Cardiac fibroblast (primary cell): ENCODE data around the gene CFAP100.

Experiments used
- DNase-seq, 2 donors: peaks; one replicate each; pipeline versions ENCODE4 v3.0.0 to v3.0.0-alpha.2; 2010; ENCODE audit warnings: low read depth in 2 of 2
- H3K4me3 ChIP-seq, 2 donors: replicated peaks in 1 of 2; 1 replicate in 1 of 2; 2 replicates in 1 of 2; pipeline ENCODE4 v1.5.1; 2011; ENCODE audit warnings: low read depth in 2 of 2, low read length in 2 of 2, mild to moderate bottlenecking in 2 of 2, moderate library complexity in 1 of 2
- TF ChIP-seq, protein P1 (sequence below): IDR thresholded peaks from one replicate; pipeline ENCODE4 v1.5.1; 2011; ENCODE audit warnings: low read depth, mild to moderate bottlenecking, low read length, inconsistent platforms

Gene CFAP100

DNA sequence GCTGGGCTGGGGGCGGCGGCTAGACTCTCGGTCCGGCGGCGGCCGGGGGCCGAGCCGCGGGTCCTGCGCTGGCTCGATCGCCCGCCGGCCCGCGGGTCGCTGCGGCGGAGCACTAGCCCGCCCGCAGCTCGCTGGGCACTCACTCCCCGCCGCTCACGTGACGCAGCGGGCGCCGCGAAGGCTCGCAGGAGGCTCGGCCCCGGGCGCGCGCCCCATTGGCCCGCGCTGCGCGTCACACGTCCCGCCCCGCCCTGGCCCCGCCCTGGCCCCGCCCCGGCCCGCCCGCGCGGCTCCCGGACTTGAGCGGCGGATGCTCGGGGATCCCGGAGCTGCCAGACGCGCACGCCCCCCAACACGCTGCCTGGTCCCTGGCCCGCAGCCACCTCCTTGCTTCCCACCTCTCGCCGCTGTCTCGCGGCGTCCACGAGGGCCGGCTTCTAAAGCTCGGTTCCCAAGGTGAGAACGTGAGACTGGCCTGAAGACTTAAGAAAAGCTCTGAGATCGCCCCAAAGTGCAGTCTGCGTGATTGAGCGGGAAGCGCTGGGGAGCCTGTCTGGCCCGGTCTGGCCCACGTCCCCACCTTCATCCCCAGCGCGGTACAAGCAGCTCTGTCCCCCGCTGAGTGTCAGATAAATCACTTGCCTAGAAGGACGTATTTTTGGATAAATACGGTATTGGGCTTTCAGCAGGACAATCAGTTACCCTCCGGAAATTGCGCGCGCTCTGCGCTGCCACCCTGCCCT, 37.2 kb upstream of the CFAP100 start, which contains the start of gene KLF15:
Gene KLF15, minus strand, starts transcription at position 114 of the 743 bp plus-strand sequence. CDS start 4,486 bp downstream, outside the sequence.
- TF ChIP-seq, protein P1, sequence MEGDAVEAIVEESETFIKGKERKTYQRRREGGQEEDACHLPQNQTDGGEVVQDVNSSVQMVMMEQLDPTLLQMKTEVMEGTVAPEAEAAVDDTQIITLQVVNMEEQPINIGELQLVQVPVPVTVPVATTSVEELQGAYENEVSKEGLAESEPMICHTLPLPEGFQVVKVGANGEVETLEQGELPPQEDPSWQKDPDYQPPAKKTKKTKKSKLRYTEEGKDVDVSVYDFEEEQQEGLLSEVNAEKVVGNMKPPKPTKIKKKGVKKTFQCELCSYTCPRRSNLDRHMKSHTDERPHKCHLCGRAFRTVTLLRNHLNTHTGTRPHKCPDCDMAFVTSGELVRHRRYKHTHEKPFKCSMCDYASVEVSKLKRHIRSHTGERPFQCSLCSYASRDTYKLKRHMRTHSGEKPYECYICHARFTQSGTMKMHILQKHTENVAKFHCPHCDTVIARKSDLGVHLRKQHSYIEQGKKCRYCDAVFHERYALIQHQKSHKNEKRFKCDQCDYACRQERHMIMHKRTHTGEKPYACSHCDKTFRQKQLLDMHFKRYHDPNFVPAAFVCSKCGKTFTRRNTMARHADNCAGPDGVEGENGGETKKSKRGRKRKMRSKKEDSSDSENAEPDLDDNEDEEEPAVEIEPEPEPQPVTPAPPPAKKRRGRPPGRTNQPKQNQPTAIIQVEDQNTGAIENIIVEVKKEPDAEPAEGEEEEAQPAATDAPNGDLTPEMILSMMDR: no peak
- peak; percentile 73 to 90 for DNase-seq
- H3K4me3 ChIP-seq: peak within 1 kb of the TSS; percentile 59 to 68

DNA sequence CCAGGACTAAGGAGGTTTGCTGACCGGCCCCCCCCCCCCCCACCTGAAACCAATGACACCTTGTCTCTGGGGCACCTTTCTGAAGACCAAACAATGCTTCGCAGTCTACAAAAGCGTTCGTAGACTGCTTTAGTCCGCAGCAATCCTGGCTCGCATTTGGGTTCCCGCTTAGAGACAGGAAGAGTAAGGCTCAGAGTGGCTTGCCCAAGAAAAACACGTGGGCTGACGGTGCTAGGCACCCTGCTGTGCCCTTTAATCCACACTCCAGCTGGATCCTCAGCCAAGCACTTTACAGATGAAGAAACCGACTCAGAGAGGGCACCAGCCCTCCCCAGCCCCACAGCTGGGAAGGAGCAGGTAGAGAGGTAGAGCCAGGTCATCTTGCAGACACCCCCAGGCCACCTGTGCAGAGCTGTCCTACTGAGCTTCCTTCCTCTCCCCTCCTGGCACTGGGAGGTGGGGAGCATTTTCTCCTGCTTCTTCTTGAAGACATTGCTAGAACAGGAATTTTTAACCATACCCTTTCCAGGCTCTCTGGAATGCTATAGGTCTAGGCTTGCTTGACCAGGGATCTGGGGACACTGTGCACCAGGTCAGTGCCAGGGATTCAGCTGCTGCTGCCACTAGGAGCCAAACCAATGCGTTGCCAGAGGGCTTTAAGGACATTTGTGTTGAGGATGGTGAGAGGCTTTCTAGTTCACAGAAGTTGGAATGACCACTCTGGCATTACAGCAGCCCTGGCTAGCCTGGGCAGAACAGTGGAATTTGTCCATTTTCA, 36.5 kb upstream of the CFAP100 start:
- DNase-seq: peak in 1 of 2 donors; percentile 33

DNA sequence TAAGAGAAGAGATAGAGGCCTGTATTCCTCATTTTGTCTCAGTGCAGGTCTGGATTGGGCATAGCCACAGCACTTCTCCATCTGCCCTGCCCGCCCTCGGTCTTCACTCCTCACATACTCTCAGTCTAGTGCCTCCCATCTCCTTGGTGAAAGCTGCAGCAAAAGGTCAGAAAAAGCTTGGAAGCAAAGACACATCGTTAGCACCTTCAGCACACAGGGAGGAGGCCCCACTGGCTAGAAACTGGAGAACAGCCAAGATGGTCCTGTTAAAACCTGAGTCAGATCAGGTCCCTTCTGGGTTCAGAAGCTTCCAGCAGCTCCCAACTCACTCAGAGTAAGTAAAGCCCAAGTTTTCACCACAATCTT, 35.9 kb upstream of the CFAP100 start:
- no peak overlapping the region for H3K4me3 ChIP-seq
- TF ChIP-seq, protein P1: no peak
- DNase-seq: no peak

More for the DNA sequence above, 36.5 kb upstream of the CFAP100 start:
- TF ChIP-seq, protein P1: no peak
- peak overlapping the region; percentile 55 to 59 for H3K4me3 ChIP-seq

DNA sequence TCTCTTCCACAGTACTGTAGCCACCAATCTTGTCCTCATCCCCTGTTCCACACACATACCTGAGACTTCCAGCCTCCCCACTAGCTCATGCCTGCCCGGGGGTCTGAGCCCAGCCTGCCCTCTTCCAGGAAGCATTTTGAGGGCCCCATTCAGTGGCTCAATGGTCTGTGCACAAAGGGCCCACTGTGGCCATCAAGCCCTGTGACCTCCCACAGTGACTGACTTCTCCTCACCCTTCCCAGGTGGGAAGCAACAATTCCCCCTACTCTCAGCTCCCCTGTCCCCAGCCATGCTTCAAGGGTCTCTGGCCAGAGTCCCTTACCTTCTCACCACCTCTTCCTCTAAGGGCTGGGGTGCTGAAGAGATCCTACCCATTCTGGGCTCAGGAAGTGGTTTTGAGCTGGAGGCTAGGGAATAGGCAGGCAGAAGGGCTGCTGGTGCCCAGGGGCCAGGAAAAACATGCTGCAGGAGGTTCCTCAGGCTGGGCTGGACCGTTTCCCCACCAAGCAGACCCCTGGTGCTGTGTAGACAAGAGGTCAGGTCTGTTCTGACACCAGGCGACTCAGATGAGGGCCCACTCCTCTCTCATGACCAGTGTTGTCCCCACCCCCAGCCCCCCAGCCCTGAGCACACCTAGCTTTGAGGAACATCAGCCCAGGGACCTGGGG, 34.5 kb upstream of the CFAP100 start:
- TF ChIP-seq, protein P1: no peak
- no peak for DNase-seq

DNA sequence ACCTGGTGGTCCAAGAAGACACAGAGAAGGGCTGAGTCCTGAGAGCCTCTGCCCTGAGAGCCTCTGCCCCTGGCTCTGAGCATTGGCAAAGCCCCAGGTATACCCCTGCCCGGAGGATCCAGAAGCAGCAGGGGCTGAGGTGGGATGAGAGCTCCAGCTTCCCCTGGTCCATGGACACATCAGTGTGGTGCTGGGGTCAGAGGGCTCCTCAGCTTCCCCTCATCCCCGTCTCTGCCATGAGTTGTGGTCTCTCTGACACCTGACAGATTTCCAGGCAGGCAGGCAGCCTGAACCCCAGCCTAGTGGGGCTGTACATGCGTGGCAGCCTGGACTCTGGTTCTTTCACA, 34.0 kb upstream of the CFAP100 start:
- no peak for DNase-seq
- no peak overlapping the region for H3K4me3 ChIP-seq
- TF ChIP-seq, protein P1: no peak

More for the DNA sequence above, 34.5 kb upstream of the CFAP100 start:
- no peak overlapping the region for H3K4me3 ChIP-seq

DNA sequence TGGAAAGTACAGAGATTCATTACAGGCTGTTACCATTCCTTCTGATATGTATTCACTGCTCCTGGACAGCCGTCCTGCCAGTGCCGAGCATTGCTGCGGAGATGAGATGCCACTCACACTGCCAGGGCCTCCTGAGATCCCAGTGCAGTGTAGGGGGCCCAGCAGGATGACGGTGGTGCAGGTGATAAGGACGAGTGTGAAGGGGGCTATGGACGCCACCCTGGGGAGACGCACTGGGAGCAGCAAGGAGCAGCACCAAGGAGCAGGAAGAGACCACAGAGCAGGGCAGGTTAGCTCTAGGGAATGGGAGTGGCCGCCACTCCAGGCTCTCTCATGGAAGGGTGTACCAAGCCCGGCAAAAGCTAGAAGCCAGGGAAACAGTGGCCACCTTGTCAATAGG, 33.5 kb upstream of the CFAP100 start:
- TF ChIP-seq, protein P1: no peak
- DNase-seq: no peak

More for the DNA sequence above, 33.5 kb upstream of the CFAP100 start:
- H3K4me3 ChIP-seq: no peak overlapping the region
